HCT116 (cell line): ENCODE results near the gene P2RY14. TPM values are rescaled to one million over a fixed set of nuclear protein-coding genes. Genes with fewer than 3 reads are reported as not detected.

Experiments
- ATAC-seq: fragments of 200-7000 bp; cut with Tn5 transposase; 2 replicates; pipeline ENCODE4 v1.9.1; 2020; ENCODE audit warnings: mild to moderate bottlenecking, moderate library complexity
- BruUV-seq: library from RNA; stranded (reverse); fragments of 400-500 nt; replicated peaks from 2 replicates; lab custom pipeline; 2021; lab: Mats Ljungman, UMichigan
- CTCF ChIA-PET: fragments of 300-600 bp; sonication (Branson Sonifier 250); formaldehyde crosslinking; loops from one replicate; lab custom pipeline; 2021; ENCODE audit warnings: antibody characterized with exemption; lab: Charles Lee
- POLR2A ChIA-PET: fragments of 300-600, 350-600 bp; sonication (Branson Sonifier 250); formaldehyde crosslinking; loops from one replicate; lab custom pipeline; 2021; ENCODE audit warnings: antibody characterized with exemption; lab: Charles Lee
- RAD21 ChIA-PET, 2 experiments: fragments of 300-600 bp; sonication (Branson Sonifier 250); formaldehyde crosslinking; loops; one replicate each; lab custom pipeline; 2023; ENCODE audit warnings: low total read pairs in 2 of 2; ENCODE audit not compliant: uncharacterized antibody in 2 of 2, unreplicated experiment in 2 of 2, low non-redundant PET in 1 of 2; lab: Charles Lee
- DNase-seq: peaks from one replicate; pipeline ENCODE4 v3.0.0-alpha.2; 2010; ENCODE audit warnings: low read depth, low spot score
- H2AFZ ChIP-seq: fragments of 200-600 bp; shearing (Covaris generic), sonication (generic); 2 replicates; pipeline ENCODE4 v1.6.1; 2017; ENCODE audit warnings: low read depth, mixed run types, mixed read lengths, antibody characterized with exemption, low read length; ENCODE audit not compliant: poor library complexity, severe bottlenecking
- H3K27ac ChIP-seq: 2 replicates; pipeline ENCODE4 v1.5.1; 2012; ENCODE audit warnings: low read depth, low read length
- H3K27me3 ChIP-seq: fragments of 200-600 bp; sonication (generic); 2 replicates; pipeline ENCODE4 v1.6.1; 2016; ENCODE audit warnings: mixed run types, low read length, mixed read lengths; ENCODE audit not compliant: insufficient read depth
- H3K36me3 ChIP-seq, 2 experiments: fragments of 200-500 bp in 1 of 2; fragments of 200-600 bp in 1 of 2; sonication (Bioruptor generic) in 1 of 2; sonication (generic) in 1 of 2; 2 replicates each; pipeline versions ENCODE4 v1.5.1 to v1.6.1; 2014 to 2016; ENCODE audit warnings: low read length in 2 of 2, inconsistent platforms in 1 of 2, mixed read lengths in 1 of 2, mixed run types in 1 of 2; ENCODE audit not compliant: insufficient read depth in 2 of 2, control insufficient read depth in 1 of 2
- H3K4me1 ChIP-seq, 2 experiments: fragments of 200-600 bp in 1 of 2; sonication (generic) in 1 of 2; 2 replicates each; pipeline versions ENCODE4 v1.5.1 to v1.6.1; 2012 to 2017; ENCODE audit warnings: low read length in 2 of 2, inconsistent platforms in 1 of 2, mild to moderate bottlenecking in 1 of 2, mixed read lengths in 1 of 2, mixed run types in 1 of 2, moderate library complexity in 1 of 2; ENCODE audit not compliant: insufficient read depth in 2 of 2, control insufficient read depth in 1 of 2
- H3K4me2 ChIP-seq: fragments of 200-600 bp; sonication (generic); 2 replicates; pipeline ENCODE4 v1.6.1; 2017; ENCODE audit warnings: mixed run types, low read length, mixed read lengths
- H3K4me3 ChIP-seq, 2 experiments: fragments of 200-600 bp in 1 of 2; sonication (generic) in 1 of 2; replicated peaks in 1 of 2; 2 replicates each; pipeline ENCODE4 v1.5.1; 2011 to 2016; ENCODE audit warnings: low read length in 2 of 2, control low read depth in 1 of 2, low read depth in 1 of 2, mild to moderate bottlenecking in 1 of 2, mixed read lengths in 1 of 2, mixed run types in 1 of 2
- H3K79me2 ChIP-seq: fragments of 200-600 bp; sonication (generic); 2 replicates; pipeline ENCODE4 v1.6.1; 2017; ENCODE audit warnings: mild to moderate bottlenecking, mixed run types, low read length, moderate library complexity, mixed read lengths; ENCODE audit not compliant: insufficient read depth
- H3K9ac ChIP-seq: fragments of 200-600 bp; sonication (generic); 2 replicates; pipeline ENCODE4 v1.6.1; 2016; ENCODE audit warnings: low read length, mixed read lengths
- H3K9me2 ChIP-seq: fragments of 200-600 bp; sonication (generic), shearing (Covaris generic); 2 replicates; pipeline ENCODE4 v1.6.1; 2017; ENCODE audit warnings: mixed run types, mild to moderate bottlenecking, moderate library complexity; ENCODE audit not compliant: insufficient read depth
- H3K9me3 ChIP-seq, 2 experiments: fragments of 200-500 bp in 1 of 2; fragments of 200-600 bp in 1 of 2; sonication (Bioruptor generic) in 1 of 2; sonication (generic) in 1 of 2; 2 replicates each; pipeline ENCODE4 v1.6.1; 2014 to 2017; ENCODE audit warnings: low read length in 2 of 2, mixed read lengths in 2 of 2, inconsistent platforms in 1 of 2, low read depth in 1 of 2, mild to moderate bottlenecking in 1 of 2, mixed run types in 1 of 2, moderate library complexity in 1 of 2; ENCODE audit not compliant: control insufficient read depth in 1 of 2, insufficient read depth in 1 of 2
- H4K20me1 ChIP-seq: fragments of 200-600 bp; sonication (generic), shearing (Covaris generic); 2 replicates; pipeline ENCODE4 v1.6.1; 2017; ENCODE audit warnings: mixed run types, mild to moderate bottlenecking, moderate library complexity; ENCODE audit not compliant: insufficient read depth
- ATF3 ChIP-seq: IDR thresholded peaks from 2 replicates; pipeline ENCODE4 v1.6.1; 2012
- CBX3 ChIP-seq: IDR thresholded peaks from 2 replicates; pipeline ENCODE4 v1.6.1; 2012; ENCODE audit warnings: low read depth
- CEBPB ChIP-seq: IDR thresholded peaks from 2 replicates; pipeline ENCODE4 v1.6.1; 2012; ENCODE audit warnings: low read depth
- ELF1 ChIP-seq: IDR thresholded peaks from 2 replicates; pipeline ENCODE4 v1.6.1; 2012; ENCODE audit warnings: low read depth, borderline replicate concordance
- EZH2 ChIP-seq: fragments of 200-600 bp; sonication (generic); IDR thresholded peaks from 2 replicates; pipeline ENCODE4 v1.6.1; 2017; ENCODE audit warnings: antibody characterized with exemption, mixed run types
- EZH2phosphoT487 ChIP-seq: fragments of 200-600 bp; IDR thresholded peaks from 2 replicates; pipeline ENCODE4 v1.6.1; 2018; ENCODE audit warnings: antibody characterized with exemption, borderline replicate concordance
- FOSL1 ChIP-seq: IDR thresholded peaks from 2 replicates; pipeline ENCODE4 v1.6.1; 2012; ENCODE audit warnings: low read depth
- POLR2A ChIP-seq: IDR thresholded peaks from 2 replicates; pipeline ENCODE4 v1.7.0; 2011; ENCODE audit warnings: borderline replicate concordance; ENCODE audit not compliant: insufficient read depth, insufficient read length; ENCODE audit errors: extremely low read depth
- RAD21 ChIP-seq: IDR thresholded peaks from 2 replicates; pipeline ENCODE4 v1.6.1; 2012; ENCODE audit warnings: low read depth, mild to moderate bottlenecking
- REST ChIP-seq: IDR thresholded peaks from 2 replicates; pipeline ENCODE4 v1.6.1; 2012; ENCODE audit warnings: low read depth
- SP1 ChIP-seq: IDR thresholded peaks from 2 replicates; pipeline ENCODE4 v1.6.1; 2012; ENCODE audit warnings: low read depth
- SRF ChIP-seq: IDR thresholded peaks from 2 replicates; pipeline ENCODE4 v1.6.1; 2012; ENCODE audit warnings: low read depth
- TCF7L2 ChIP-seq: IDR thresholded peaks from 2 replicates; pipeline ENCODE4 v1.7.0; 2011; ENCODE audit warnings: borderline replicate concordance, inconsistent platforms; ENCODE audit not compliant: insufficient read depth, insufficient read length; ENCODE audit errors: extremely low read depth
- ZBTB33 ChIP-seq: IDR thresholded peaks from 2 replicates; pipeline ENCODE4 v1.6.1; 2011; ENCODE audit warnings: mild to moderate bottlenecking, low read length, moderate library complexity; ENCODE audit not compliant: insufficient replicate concordance; ENCODE audit errors: extremely low read depth
- intact Hi-C: fragments of 100-400 bp; cut with micrococcal nuclease; formaldehyde crosslinking; loops from 2 replicates; pipeline ENCODE4 v1.10.0; 2022
- total RNA-seq: library from RNA; stranded (reverse); gene quantifications from one replicate; pipeline ENCODE4 v1.2.1, GENCODE V29; 2021; ENCODE audit not compliant: unreplicated experiment

The P2RY14 gene
- total RNA-seq, 1 experiment from 2014 or later = not detected

GRCh38 chr3:151236316-151236715 is 42.0 kb downstream of the P2RY14 start:
- Histone ChIP-seq H3K27me3 (no peaks in the 10 kb centered on the region), H3K9ac (no peak overlapping the region), H4K20me1 (no peaks in the 10 kb centered on the region), H3K4me3 (no peak overlapping the region), H3K4me2 (no peak overlapping the region), H3K9me3 (no peaks in the 10 kb centered on the region), H3K27ac (no peak overlapping the region), H3K4me1 (no peaks in the 10 kb centered on the region), H3K36me3 (no peaks in the 10 kb centered on the region), H2AFZ (no peak overlapping the region), H3K9me2 (no peaks in the 10 kb centered on the region), H3K79me2 (no peaks in the 10 kb centered on the region)
- intact Hi-C loops = no loop called here
- ChIA-PET RAD21 (no interaction called here), CTCF (no interaction called here), POLR2A (no interaction called here)
- no peak for DNase-seq
- TF ChIP-seq SP1 (no peak), FOSL1 (no peak), RAD21 (no peak), EZH2phosphoT487 (no peak), EZH2 (no peak), ZBTB33 (no peak), TCF7L2 (no peak)
- BruUV-seq = no TSS peak
- ATAC-seq = no peak

GRCh38 chr3:151234825-151235224 is 43.5 kb downstream of the P2RY14 start:
- TF ChIP-seq EZH2phosphoT487 = no peak
- no peak for TF ChIP-seq RAD21
- no peak for TF ChIP-seq POLR2A
- no peak for TF ChIP-seq SRF
- TF ChIP-seq ATF3 = no peak
- TF ChIP-seq CBX3 = no peak
- TF ChIP-seq ELF1 = no peak
- no peak for TF ChIP-seq REST
- TF ChIP-seq CEBPB = no peak
- no peak for DNase-seq
- H3K27ac ChIP-seq = no peak overlapping the region
- no peak overlapping the region for H2AFZ ChIP-seq
- no peaks in the 10 kb centered on the region for H4K20me1 ChIP-seq
- CTCF ChIA-PET = no interaction called here
- H3K27me3 ChIP-seq = no peaks in the 10 kb centered on the region
- no peaks in the 10 kb centered on the region for H3K9me3 ChIP-seq
- H3K4me3 ChIP-seq = no peak overlapping the region
- BruUV-seq = no TSS peak
- no peaks in the 10 kb centered on the region for H3K36me3 ChIP-seq
- H3K4me2 ChIP-seq = no peak overlapping the region
- H3K4me1 ChIP-seq = no peaks in the 10 kb centered on the region
- RAD21 ChIA-PET = no interaction called here
- no peak overlapping the region for H3K9ac ChIP-seq
- no peaks in the 10 kb centered on the region for H3K79me2 ChIP-seq
- intact Hi-C loops = no loop called here
- no peak for ATAC-seq
- no peaks in the 10 kb centered on the region for H3K9me2 ChIP-seq
- POLR2A ChIA-PET = no interaction called here
